ENCODE measurements around the gene TASL.

- TF ChIP-seq POLR2AphosphoS5 (IDR thresholded peaks at IDR 0.05; ENCODE audit: low read depth, low read length) (no peak), FOXM1 (IDR thresholded peaks at IDR 0.05; ENCODE audit: low read depth) (no peak), RAD21 (IDR thresholded peaks at IDR 0.05; ENCODE audit: low read length) (no peak), MAX (IDR thresholded peaks at IDR 0.05; ENCODE audit: low read depth) (no peak), CTCF (IDR thresholded peaks at IDR 0.05) (no peak)
Observed at GRCh38 chrX:30568136-30568535, 9.4 kb downstream of the TASL start.
